A673 (cell line): ENCODE measurements around the gene GMEB2.

Experiments used
- EZH2 ChIP-seq: fragments of 200-600 bp; sonication (generic); IDR thresholded peaks from 2 replicates; pipeline ENCODE4 v1.6.1; 2017; ENCODE audit warnings: borderline replicate concordance, low read depth, mild to moderate bottlenecking, mixed read lengths, antibody characterized with exemption, low read length; ENCODE audit not compliant: poor library complexity, severe bottlenecking
- TF ChIP-seq, protein P1 (sequence below): fragments of 300-800, 200-600 bp; sonication (generic); conservative IDR thresholded peaks from 2 replicates; pipeline ENCODE4 v1.5.1; 2017; ENCODE audit warnings: low read depth, mild to moderate bottlenecking, antibody characterized with exemption, low read length, moderate library complexity, mixed read lengths

DNA sequence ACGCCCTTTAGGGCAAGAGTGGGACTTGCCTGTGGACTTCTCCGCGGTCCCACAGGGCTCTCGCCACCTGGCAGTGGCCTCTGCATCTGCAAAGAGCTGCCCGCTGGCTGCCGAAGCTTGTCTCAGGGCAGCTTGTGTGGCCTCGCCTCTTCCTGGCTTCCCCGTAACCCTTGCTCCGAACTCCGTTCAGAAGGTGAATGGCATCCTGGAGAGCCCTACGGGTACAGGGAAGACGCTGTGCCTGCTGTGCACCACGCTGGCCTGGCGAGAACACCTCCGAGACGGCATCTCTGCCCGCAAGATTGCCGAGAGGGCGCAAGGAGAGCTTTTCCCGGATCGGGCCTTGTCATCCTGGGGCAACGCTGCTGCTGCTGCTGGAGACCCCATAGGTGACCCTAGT, 34.2 kb upstream of the GMEB2 start:
- TF ChIP-seq, protein P1, sequence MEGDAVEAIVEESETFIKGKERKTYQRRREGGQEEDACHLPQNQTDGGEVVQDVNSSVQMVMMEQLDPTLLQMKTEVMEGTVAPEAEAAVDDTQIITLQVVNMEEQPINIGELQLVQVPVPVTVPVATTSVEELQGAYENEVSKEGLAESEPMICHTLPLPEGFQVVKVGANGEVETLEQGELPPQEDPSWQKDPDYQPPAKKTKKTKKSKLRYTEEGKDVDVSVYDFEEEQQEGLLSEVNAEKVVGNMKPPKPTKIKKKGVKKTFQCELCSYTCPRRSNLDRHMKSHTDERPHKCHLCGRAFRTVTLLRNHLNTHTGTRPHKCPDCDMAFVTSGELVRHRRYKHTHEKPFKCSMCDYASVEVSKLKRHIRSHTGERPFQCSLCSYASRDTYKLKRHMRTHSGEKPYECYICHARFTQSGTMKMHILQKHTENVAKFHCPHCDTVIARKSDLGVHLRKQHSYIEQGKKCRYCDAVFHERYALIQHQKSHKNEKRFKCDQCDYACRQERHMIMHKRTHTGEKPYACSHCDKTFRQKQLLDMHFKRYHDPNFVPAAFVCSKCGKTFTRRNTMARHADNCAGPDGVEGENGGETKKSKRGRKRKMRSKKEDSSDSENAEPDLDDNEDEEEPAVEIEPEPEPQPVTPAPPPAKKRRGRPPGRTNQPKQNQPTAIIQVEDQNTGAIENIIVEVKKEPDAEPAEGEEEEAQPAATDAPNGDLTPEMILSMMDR = no peak
- no peak for TF ChIP-seq EZH2
